Endodermal cell (in vitro differentiated cells): ENCODE data around the gene ELOVL7. TPM values are rescaled to one million over a fixed set of nuclear protein-coding genes. Genes with fewer than 3 reads are reported as not detected.

Experiments used
- DNase-seq: peaks from one replicate; pipeline ENCODE4 v3.0.0-alpha.2; 2017
- H3K27ac ChIP-seq: 2 replicates; pipeline ENCODE4 v1.5.1; 2013; ENCODE audit warnings: mild to moderate bottlenecking, low read depth, low read length, moderate library complexity
- H3K27me3 ChIP-seq: 2 replicates; pipeline ENCODE4 v1.6.1; 2013; ENCODE audit warnings: mild to moderate bottlenecking, low read length, moderate library complexity; ENCODE audit not compliant: insufficient read depth, control insufficient read depth, poor library complexity, severe bottlenecking
- H3K36me3 ChIP-seq: 2 replicates; pipeline ENCODE4 v1.7.0; 2013; ENCODE audit warnings: mild to moderate bottlenecking, low read length, moderate library complexity; ENCODE audit not compliant: control insufficient read depth, insufficient read depth
- H3K4me1 ChIP-seq: one replicate; pipeline ENCODE4 v1.7.0; 2013; ENCODE audit warnings: low read length; ENCODE audit not compliant: control insufficient read depth, insufficient read depth
- H3K4me3 ChIP-seq: 2 replicates; pipeline ENCODE4 v1.5.1; 2013; ENCODE audit warnings: mild to moderate bottlenecking, low read length, moderate library complexity
- H3K9ac ChIP-seq: 2 replicates; pipeline ENCODE4 v1.6.1; 2013; ENCODE audit warnings: mild to moderate bottlenecking, low read length, moderate library complexity; ENCODE audit not compliant: poor library complexity, severe bottlenecking; ENCODE audit errors: extremely low read depth
- H3K9me3 ChIP-seq: 2 replicates; pipeline ENCODE4 v1.6.1; 2013; ENCODE audit warnings: mild to moderate bottlenecking, low read length, moderate library complexity; ENCODE audit not compliant: control insufficient read depth
- H3K27ac Mint-ChIP-seq: 2 replicates; pipeline ENCODE4 v1.8.0; 2020; ENCODE audit warnings: mixed read lengths
- H3K27me3 Mint-ChIP-seq: 2 replicates; pipeline ENCODE4 v1.8.0; 2021; ENCODE audit warnings: mild to moderate bottlenecking, mixed read lengths; ENCODE audit not compliant: insufficient read depth
- H3K36me3 Mint-ChIP-seq: 2 replicates; pipeline ENCODE4 v1.8.0; 2020; ENCODE audit warnings: low read depth, mixed read lengths
- H3K4me1 Mint-ChIP-seq: 2 replicates; pipeline ENCODE4 v1.8.0; 2020; ENCODE audit warnings: mixed read lengths
- H3K4me3 Mint-ChIP-seq: 2 replicates; pipeline ENCODE4 v1.8.0; 2020; ENCODE audit warnings: mild to moderate bottlenecking, moderate library complexity, mixed read lengths
- H3K9me3 Mint-ChIP-seq: 2 replicates; pipeline ENCODE4 v1.8.0; 2020; ENCODE audit warnings: mild to moderate bottlenecking, mixed read lengths
- CTCF ChIP-seq: fragments of 200-600 bp; sonication (generic); conservative IDR thresholded peaks from 2 replicates; pipeline ENCODE4 v1.5.0; 2021; ENCODE audit warnings: antibody characterized with exemption, mild to moderate bottlenecking
- WGBS, 2 experiments: methylation state at CpG; one replicate each; pipeline versions ENCODE4 v1.1.5 to v1.1.7; 2013; ENCODE audit warnings: missing lambda C conversion rate in 2 of 2, mixed read lengths in 1 of 2; ENCODE audit not compliant: insufficient coverage in 1 of 2, insufficient read length in 1 of 2; 5-methylcytosine and 5-hydroxymethylcytosine counted together
- total RNA-seq, 2 donors: library from RNA; stranded (reverse); fragmentation: NEBNext Ultra II Directional in 1 of 2; extraction: Animal tissue kit (Norgen Biotek cat#: 25700) in 1 of 2; gene quantifications; 2 replicates in 1 of 2; 3 replicates in 1 of 2; pipeline ENCODE4 v1.2.1, GENCODE V29; 2021

Gene ELOVL7
- total RNA-seq, 2 donors from 2014 or later = 3.5 to 6.5 TPM

- no peaks in the 10 kb centered on the region for H3K36me3 Mint-ChIP-seq
- Histone ChIP-seq H3K4me1 (no peaks in the 10 kb centered on the region), H3K27ac (no peak overlapping the region), H3K9me3 (no peaks in the 10 kb centered on the region), H3K27me3 (no peaks in the 10 kb centered on the region), H3K36me3 (no peaks in the 10 kb centered on the region), H3K4me3 (no peak overlapping the region), H3K9ac (no peak overlapping the region)
- no peak for TF ChIP-seq CTCF
- H3K9me3 Mint-ChIP-seq = no peaks in the 10 kb centered on the region
- H3K4me3 Mint-ChIP-seq = no peak overlapping the region
- H3K4me1 Mint-ChIP-seq = no peaks in the 10 kb centered on the region
- DNase-seq = no peak
- 100% methylated on average over 2 of the region's 3 CpGs; no CpG with 5 or more reads in 1 of the 2 experiments for WGBS, 2 experiments
- no peaks in the 10 kb centered on the region for H3K27me3 Mint-ChIP-seq
- no peak overlapping the region for H3K27ac Mint-ChIP-seq
Measured at GRCh38 chr5:60788863-60789513, 55.1 kb downstream of the ELOVL7 start.

- no peak overlapping the region for H3K27ac ChIP-seq
- 81 to 100% methylated on average over 1 to 2 of the region's 2 CpGs for WGBS, 2 experiments
- Mint-ChIP-seq H3K4me1 (peaks cover 4% of the 10 kb centered on the region), H3K27ac (peak overlapping the region; percentile 50), H3K36me3 (no peaks in the 10 kb centered on the region), H3K9me3 (peaks cover under 1% of the 10 kb centered on the region), H3K4me3 (no peak overlapping the region), H3K27me3 (no peaks in the 10 kb centered on the region)
- H3K4me1 ChIP-seq = no peaks in the 10 kb centered on the region
- H3K4me3 ChIP-seq = no peak overlapping the region
- no peak for TF ChIP-seq CTCF
- no peak overlapping the region for H3K9ac ChIP-seq
- no peaks in the 10 kb centered on the region for H3K9me3 ChIP-seq
- DNase-seq = peak; percentile 88
- H3K36me3 ChIP-seq = no peaks in the 10 kb centered on the region
- no peaks in the 10 kb centered on the region for H3K27me3 ChIP-seq
Measured at GRCh38 chr5:60779466-60779865, 64.6 kb downstream of the ELOVL7 start.

GRCh38 chr5:60776343-60776742 lies 67.7 kb downstream of the ELOVL7 start:
- WGBS, 2 experiments = 75% methylated on average over 1 of the region's 1 CpG; no CpG with 5 or more reads in 1 of the 2 experiments
- Histone ChIP-seq H3K9ac (no peak overlapping the region), H3K27ac (no peak overlapping the region), H3K36me3 (no peaks in the 10 kb centered on the region), H3K27me3 (no peaks in the 10 kb centered on the region), H3K9me3 (no peaks in the 10 kb centered on the region), H3K4me1 (no peaks in the 10 kb centered on the region), H3K4me3 (no peak overlapping the region)
- Mint-ChIP-seq H3K27me3 (no peaks in the 10 kb centered on the region), H3K4me1 (peaks cover 4% of the 10 kb centered on the region), H3K9me3 (peaks cover 4% of the 10 kb centered on the region), H3K27ac (no peak overlapping the region), H3K4me3 (no peak overlapping the region), H3K36me3 (no peaks in the 10 kb centered on the region)
- no peak for DNase-seq
- TF ChIP-seq CTCF = no peak
